ENCODE measurements around the gene OSBPL3.

OSBPL3 gene

DNA sequence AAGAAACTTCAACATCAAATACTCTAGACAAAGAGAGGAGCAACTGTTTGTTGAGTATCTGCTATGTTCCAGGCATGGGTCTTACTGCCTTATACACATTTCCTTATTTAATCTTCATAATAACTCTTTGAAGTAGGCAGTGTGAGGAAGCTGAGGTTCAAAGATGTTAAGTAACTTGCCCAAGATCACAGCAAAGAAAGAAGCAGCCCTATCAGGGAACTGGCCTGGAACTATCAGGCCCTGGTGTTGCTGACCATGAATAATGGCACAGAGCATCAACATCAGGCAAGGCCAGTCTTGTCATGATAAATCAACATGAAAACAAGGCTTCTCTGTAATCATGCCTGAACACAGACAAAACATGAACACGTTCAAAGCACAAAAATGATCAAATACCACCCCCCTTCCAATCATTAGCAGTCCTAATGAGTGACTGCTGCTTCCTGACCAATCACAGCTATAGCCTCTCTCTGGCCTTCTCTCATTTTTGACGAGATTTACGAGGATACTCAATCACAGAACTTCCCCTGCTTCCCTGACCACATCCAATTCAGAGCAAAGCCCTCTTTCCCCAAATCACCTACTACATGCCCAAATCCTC lies 225.0 kb downstream of the OSBPL3 start:
- DNase-seq, result no peak

DNA sequence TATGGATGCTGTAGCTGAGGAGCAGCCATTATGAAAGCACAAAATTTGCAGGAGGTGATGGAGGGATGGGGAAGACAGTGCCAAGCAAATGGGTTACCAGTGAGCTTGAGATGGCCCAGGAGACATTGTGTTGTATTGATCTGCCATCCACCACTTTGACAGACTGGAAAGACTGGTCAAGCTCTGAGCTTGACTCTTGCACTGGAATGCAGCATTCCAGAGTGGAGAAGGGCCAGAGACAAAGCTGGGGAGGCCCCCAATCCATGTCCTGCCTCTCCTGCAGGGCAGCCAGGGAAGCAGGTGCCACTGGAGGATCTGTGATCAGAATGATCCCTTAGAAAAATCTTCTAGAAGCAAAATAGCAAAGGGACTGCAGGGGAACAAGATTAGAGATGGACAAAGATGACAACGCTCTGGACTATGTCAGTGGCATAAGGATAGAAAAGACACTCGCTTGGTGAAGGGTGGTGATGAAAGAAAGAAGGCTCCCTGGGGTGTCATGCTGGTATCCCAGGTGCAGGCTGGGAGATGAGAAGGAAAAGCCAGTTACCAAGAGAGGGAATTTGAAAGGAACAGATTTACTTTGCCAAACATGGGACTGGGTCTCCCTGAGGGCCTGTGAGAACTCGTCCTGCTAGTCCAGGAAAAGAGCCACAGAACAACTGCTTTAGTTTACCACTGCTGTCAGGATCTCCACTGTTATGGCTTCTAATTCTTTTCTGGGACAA lies 227.7 kb downstream of the OSBPL3 start:
- no peak for DNase-seq

DNA sequence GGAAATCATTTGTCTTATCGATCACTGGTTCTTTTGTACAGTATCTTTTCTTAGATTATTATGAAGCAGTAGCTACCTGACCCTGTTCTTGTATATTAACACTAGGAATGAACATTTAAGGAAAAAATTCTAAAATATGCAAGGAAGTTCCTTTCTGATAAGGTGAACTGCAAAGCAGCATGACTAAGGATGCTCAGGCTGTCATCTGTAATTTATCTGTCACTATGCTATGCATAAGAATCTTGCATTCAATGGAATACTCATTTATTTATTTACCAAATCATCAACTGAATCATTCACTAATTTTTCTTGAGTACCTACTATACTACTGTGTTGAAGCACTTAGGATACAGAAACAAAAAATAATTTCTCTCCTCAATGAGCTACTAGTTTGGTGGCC lies 228.5 kb downstream of the OSBPL3 start:
- DNase-seq, result no peak

DNA sequence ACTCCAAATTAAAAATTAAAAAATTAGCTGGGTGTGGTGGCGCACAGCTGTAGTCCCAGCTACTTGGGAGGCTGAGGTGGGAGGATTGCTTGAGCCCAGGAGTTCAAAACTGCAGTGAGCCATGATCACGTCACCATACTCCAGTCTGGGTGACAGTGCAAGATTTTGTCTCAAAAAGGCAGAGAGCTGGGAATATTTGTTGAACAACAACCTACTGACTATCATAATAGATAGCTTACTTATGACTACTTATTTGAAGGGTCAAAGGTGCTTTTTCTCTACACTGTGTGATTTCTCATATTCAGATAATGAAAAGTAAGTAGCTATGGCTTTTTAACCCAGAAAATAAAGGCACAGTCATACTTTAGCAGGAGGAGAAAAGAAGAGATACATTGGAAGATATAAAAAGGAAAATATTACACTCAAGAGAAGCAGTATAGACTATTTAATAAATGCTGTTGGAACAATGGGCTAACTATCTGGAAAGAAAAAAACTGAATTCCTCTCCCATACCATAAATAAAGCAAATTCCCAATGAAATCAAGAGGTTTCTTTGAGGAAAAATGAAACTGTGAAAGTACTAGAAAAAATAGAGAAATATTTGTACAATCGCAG lies 229.4 kb downstream of the OSBPL3 start:
- no peak for DNase-seq

DNA sequence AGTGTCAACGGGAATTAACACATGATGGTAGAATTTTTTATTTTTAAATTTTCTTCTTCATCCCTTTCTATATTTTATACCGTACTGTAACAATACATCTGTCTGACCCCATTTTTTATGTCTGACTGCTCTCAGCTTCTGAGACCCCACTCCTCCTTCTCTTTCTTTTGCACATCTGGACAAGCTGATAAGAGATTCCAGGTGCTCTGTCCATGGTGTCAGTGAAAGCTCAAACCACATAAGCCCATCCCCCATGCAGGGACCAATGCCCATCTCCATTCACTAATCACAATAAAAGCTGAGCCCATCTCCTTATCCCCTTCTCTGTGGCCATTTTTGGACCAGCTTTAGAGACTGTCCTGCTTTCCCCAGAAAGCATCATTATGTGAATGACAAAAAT lies 231.5 kb downstream of the OSBPL3 start:
- no peak for DNase-seq
